HG03378 (cell line): ENCODE data around the gene PSMD5.

Experiments
- ATAC-seq: cut with Tn5 transposase; IDR thresholded peaks from one replicate; pipeline ENCODE4 v1.9.1; 2021; ENCODE audit warnings: mild to moderate bottlenecking, moderate library complexity; ENCODE audit not compliant: unreplicated experiment

Gene PSMD5

GRCh38 chr9:120875195-120875565 lies 32.5 kb upstream of the PSMD5 start:
- ATAC-seq = no peak

GRCh38 chr9:120874226-120875194 lies 31.8 kb upstream of the PSMD5 start:
- ATAC-seq = no peak

GRCh38 chr9:120873512-120873911 lies 30.8 kb upstream of the PSMD5 start:
- ATAC-seq = no peak

- no peak for ATAC-seq
These were observed 30.2 kb upstream of the PSMD5 start for GRCh38 chr9:120872791-120873502.

DNA sequence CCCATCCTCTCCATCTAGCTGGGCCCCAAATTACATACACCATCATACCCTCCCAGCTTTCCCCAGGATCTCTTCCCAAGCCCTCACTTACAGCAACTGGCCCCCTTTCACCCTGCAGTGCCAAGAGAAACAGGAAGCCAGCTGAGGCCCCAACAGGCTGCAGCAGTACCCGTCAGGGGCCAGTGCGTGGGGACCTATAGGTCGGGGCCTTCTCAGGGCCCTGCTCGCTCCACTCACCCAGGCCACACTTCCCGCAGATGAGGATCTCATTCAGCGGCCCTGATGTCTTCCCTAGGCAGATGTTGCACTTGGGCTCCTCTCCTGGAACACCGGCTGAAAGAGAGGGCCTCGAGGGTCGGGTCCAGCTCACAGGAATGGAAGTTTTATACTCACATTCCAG lies 27.5 kb upstream of the PSMD5 start:
- no peak for ATAC-seq

- ATAC-seq = no peak
These were observed 27.0 kb upstream of the PSMD5 start for GRCh38 chr9:120869726-120870125.

DNA sequence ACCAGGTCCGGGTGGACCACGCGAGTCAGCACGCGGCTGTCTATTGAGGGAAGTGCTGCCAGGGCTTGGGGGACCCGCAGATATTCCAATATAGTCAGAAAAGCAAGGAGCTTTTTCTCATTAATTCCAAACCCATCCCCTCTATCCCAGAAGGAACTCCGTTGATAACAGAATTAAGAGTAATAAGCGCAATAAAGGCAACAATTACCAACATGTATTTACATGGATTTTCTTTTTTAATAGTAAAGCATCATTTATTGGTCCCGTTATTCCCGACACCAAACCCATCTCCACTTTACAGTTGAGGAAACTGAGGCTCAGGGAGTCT lies 26.6 kb upstream of the PSMD5 start:
- no peak for ATAC-seq

DNA sequence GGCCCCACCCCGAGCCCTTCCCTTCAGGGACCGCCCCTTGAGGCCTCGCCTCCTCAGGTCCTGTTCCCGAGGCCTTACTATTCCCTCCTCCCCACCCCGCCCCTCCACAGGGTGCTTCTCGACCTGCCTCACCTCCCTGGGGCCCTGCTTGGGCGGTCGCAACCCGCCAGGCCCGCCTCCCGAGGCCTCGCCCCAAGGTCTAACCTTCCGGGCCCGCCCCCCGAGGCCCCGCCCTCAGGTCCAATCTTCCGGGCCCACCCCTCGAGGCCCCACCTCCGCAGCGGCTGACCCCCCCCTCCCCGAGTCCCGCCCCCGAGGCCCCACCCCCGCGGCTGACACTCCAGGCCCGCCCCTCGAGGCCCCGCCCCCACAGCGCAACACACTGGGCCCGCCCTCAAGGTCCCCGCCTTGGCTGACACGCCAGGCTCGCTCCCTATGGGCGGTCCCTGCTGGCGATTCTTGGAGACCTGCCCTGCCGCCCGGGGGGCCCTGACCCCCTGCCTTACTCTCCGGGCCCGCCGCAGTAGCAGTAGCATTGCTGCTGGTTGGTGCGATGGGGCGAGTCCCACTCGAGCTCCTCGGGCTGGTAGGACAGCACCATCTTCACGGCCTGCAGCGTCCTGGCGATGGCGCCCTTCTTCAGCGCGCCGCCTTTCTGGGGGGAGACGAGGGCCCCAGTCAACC lies 26.1 kb upstream of the PSMD5 start:
- ATAC-seq = peak; percentile 70

DNA sequence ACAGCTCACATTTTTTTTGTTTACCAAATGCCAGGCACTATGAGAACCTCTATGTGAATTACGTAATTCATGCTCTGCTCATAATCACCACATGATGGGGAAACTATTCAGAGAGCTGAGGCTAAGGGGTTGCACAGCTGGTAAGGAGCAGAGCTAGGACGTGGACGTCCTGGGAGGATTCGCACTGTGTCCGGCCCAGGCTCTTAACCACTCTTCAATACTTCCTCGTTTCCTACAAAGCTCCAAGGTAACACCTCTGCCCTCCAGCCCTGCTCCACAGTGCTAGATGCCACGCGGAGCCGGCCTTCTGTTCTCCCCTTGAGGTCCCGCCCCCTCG lies 25.6 kb upstream of the PSMD5 start:
- no peak for ATAC-seq

GRCh38 chr9:120867676-120868338 lies 25.1 kb upstream of the PSMD5 start:
- ATAC-seq = no peak

DNA sequence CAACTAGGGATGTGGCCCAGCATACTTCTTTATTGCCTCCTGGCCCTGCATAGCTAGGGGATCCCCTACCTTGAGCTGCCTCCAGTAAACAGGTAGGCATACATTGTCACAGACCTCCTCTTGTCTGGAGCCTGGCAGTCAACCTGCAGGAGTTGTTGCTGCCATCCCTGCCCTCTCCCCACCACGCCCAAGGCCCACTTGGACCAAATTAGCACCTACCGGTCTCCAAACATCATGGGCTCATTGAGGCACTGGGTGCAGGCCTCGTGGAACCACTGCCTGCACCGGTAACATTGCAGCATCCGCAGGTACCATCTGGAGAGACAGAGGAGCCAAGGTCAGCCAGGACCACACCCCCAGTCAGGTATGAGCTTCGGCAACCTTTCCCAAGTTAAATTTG lies 23.9 kb upstream of the PSMD5 start:
- no peak for ATAC-seq

- no peak for ATAC-seq
These were observed 23.1 kb upstream of the PSMD5 start for GRCh38 chr9:120865809-120866208.

DNA sequence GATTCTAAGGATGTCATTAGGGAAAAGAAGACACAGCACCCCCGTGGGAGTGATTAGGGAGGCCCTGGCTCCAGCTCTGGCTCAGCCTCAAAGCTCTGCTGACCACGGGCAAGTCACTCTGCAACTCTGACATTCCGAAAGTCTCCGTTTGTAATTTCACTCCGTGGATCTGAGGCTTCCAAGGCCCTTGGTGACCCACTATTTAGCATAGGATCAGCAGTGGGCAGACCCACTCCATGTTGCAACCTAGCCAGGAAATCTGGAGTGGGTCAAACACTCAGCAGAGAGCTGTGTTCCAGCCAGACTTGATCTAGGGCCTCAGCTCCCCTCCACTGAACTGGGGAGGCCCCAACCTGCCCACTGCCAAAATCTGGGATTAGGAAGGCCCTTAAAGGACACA lies 22.5 kb upstream of the PSMD5 start:
- ATAC-seq = no peak

- ATAC-seq = no peak
These were observed 22.0 kb upstream of the PSMD5 start for GRCh38 chr9:120864719-120865118.

- ATAC-seq = no peak
These were observed 21.1 kb upstream of the PSMD5 start for GRCh38 chr9:120863833-120864232.

DNA sequence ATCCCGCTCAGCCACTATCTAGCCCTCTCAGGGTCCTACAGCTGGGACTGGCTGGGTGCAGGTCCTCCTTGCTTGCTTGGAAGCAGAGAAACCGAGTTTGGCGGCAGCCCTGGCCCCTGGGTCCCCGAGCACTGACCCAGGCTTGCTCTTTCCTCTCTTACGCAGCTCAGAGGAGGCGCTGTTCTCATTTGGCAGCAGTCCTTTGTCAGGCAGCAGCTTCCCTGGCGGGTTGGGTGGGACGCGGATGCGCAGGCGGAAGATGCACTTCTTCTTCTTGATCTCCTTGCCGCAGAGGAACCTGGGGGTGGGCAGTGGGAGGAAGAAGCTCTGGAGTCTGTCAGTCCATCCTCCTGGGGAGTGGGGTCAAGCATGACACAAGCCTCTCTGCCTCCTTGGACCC lies 19.7 kb upstream of the PSMD5 start:
- no peak for ATAC-seq

DNA sequence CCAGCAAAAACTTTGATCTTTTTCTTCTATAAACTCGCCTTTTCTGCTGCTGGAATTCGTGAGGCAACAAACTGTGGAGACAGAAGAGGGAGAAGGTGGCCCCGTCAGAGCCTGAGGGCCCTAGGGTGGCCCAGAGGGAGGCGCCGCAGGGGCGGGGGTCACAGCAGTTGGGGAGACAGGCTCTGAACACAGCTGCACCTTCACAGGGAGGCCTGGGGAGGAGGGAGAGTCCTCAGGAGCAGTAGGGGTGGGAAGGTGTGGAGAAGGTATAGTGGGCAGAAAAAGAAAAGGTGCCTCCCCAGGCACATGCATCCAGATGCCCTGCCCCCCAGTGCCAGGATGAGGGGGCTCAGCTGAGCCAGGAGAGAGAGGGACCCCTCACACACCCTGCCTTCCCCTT lies 19.2 kb upstream of the PSMD5 start:
- ATAC-seq = no peak

DNA sequence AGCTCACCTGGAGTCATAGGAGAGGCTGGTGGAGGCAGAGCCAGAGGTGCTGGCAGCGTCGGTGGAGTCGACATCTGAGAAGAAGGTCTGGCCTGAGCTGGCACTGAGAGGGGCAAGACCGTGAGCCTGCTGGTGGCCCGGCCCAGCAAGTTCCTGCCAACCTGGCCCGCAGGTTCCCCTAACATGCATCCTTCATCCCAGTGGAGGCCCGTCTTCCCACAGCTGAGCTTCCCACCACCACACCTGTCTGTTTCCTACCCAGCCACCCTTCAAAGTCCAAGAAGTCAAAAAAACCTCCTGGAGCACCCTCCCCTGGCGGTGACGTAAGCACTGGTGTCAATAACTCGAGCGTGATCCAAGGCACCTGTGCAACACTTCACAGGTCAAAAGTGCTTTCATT lies 17.4 kb upstream of the PSMD5 start:
- no peak for ATAC-seq

GRCh38 chr9:120859361-120859760 lies 16.6 kb upstream of the PSMD5 start:
- no peak for ATAC-seq

DNA sequence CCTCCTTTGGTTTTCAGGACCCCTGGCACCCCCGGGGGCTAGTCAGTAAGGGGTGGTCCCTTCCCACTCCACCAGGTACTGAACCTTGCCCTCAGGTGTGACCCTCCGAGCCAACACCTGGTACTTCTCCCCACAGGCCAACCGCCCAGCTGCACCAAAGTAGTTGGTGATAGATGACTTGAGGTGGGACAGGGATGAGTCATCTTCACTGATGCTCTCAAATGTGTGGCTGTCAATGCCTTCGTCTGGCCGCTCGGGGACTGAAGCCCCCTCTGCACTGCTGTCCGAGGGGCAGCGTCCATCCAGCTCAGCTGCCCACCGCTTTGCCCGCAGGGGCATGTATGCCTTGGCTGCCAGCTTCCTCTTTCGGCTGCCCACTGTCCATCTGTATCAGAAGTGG lies 15.2 kb upstream of the PSMD5 start:
- ATAC-seq = no peak

GRCh38 chr9:120857481-120857880 lies 14.8 kb upstream of the PSMD5 start:
- no peak for ATAC-seq
